Astrocyte (in vitro differentiated cells and primary cell): ENCODE measurements around the gene UGT1A8.

ENCODE experiments used
- CTCF ChIP-seq: IDR thresholded peaks from 2 replicates; pipeline ENCODE4 v1.5.1; 2011; ENCODE audit warnings: low read depth, mild to moderate bottlenecking, inconsistent platforms, low read length, moderate library complexity; ENCODE audit not compliant: insufficient read depth
- EZH2 ChIP-seq: IDR thresholded peaks from 2 replicates; pipeline ENCODE4 v1.6.1; 2012; ENCODE audit warnings: mild to moderate bottlenecking, low read length, inconsistent platforms; ENCODE audit not compliant: insufficient read depth

GRCh38 chr2:233802132-233802815 is 184.8 kb downstream of the UGT1A8 start:
- no peak for TF ChIP-seq CTCF
- TF ChIP-seq EZH2, result no peak
